AG10803 (cell line): Measurements from ENCODE around the gene UBAC1.
"Not testable (repeated sequence)": the region's sequence is repeated elsewhere in the genome, so short reads cannot be mapped to it uniquely, and the experiment has no call there.

ENCODE experiments used
- DNase-seq: peaks from one replicate; pipeline ENCODE4 v3.0.0; 2010; ENCODE audit warnings: low read depth
- H3K4me3 ChIP-seq: 2 replicates; pipeline ENCODE4 v1.5.1; 2011; ENCODE audit warnings: mild to moderate bottlenecking, low read length, control low read depth
- TF ChIP-seq, protein P1 (sequence below): conservative IDR thresholded peaks from 2 replicates; pipeline ENCODE4 v1.5.1; 2011; ENCODE audit warnings: mild to moderate bottlenecking, low read length, control low read depth, inconsistent platforms

The UBAC1 gene

DNA sequence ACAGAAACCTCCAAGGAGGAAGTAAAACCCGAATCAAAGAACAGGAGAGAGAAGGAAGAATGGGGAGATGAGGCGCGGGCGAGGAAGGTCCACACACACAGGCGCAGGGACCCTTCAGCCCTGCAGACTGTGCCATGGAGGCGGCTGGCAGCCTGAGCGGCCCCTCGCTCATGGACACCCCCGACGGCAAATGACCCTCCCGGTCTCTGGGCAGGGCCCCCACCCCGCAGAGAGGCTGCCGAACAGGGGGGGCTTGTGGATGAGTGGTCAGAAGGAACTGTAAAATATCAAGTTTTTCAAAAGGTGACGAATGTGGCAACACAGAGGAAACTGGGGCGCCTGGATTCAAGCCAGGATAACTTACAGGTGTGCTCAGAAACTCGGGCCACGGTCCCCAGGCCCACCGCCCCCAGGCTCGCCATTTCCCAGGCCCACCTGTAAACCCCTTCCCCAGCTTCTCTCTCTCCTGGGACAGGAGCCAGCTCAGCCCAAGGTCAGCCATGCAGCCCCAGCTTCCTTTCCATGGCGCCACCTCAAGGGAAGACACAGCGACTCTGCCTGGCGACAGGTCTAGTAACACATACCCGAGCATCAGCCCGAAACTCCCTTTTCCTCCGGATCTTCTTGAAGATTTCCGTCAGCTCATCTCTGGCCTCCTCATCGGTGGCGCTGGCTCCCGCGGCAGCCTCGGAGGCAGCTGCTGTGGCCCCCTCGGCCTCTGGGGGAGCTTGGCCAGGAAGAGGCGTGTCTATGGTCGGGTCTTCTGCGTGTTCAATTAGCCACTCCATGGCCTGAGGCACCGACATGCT, 16.5 kb downstream of the UBAC1 start:
- TF ChIP-seq, protein P1, sequence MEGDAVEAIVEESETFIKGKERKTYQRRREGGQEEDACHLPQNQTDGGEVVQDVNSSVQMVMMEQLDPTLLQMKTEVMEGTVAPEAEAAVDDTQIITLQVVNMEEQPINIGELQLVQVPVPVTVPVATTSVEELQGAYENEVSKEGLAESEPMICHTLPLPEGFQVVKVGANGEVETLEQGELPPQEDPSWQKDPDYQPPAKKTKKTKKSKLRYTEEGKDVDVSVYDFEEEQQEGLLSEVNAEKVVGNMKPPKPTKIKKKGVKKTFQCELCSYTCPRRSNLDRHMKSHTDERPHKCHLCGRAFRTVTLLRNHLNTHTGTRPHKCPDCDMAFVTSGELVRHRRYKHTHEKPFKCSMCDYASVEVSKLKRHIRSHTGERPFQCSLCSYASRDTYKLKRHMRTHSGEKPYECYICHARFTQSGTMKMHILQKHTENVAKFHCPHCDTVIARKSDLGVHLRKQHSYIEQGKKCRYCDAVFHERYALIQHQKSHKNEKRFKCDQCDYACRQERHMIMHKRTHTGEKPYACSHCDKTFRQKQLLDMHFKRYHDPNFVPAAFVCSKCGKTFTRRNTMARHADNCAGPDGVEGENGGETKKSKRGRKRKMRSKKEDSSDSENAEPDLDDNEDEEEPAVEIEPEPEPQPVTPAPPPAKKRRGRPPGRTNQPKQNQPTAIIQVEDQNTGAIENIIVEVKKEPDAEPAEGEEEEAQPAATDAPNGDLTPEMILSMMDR: no peak
- H3K4me3 ChIP-seq: no peak overlapping the region
- no peak for DNase-seq

DNA sequence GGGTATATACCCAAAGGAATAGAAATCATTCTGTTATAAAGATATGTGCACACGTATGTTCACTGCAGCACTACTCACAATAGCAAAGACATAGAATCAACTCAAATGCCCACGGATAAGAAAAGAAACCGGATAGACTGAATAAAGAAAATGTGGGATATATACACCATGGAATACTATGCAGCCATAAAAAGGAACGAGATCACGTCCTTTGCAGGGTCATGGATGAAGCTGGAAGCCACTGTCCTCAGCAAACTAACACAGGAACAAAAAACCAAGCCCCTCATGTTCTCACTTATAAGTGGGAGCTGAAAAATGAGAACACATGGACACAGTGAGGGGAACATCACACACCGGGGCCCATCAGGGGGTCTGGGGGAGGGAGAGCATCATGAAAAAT, 17.6 kb downstream of the UBAC1 start:
- not testable (repeated sequence) for H3K4me3 ChIP-seq

DNA sequence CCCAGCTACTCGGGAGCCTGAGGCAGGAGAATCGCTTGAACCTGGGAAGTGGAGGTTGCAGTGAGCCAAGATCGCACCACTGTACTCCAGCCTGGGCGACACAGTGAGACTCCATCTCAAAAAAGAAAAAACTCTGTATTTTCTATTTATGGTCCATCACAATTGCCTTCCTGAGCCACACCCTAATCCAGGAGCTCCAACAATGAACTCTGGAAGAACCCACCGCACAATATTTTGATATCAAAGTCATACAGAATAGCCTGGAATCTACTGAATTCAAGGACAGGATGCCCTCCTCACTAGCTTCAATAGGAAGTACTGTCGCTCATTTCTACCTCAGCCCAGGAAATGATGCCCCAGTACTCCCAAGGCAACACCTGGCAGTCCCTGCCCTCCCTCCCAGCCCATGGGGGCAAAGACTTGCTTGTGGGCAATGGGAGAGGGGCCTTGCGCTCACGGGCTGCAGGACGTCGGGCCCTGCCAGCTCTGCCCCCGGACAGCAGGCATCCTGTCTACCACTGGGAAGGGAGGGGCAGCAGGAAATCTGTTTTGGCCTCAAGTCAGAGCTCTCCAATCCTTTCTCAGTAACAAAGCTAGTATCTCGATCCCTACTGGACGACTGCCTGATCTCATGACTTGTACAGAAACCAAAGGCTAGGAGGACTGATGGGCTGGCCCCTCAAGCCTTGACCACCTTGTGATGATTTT, 19.7 kb downstream of the UBAC1 start:
- TF ChIP-seq, protein P1: no peak
- no peak overlapping the region for H3K4me3 ChIP-seq
- no peak for DNase-seq

More for the DNA sequence above, 17.6 kb downstream of the UBAC1 start:
- not testable (repeated sequence) for DNase-seq

DNA sequence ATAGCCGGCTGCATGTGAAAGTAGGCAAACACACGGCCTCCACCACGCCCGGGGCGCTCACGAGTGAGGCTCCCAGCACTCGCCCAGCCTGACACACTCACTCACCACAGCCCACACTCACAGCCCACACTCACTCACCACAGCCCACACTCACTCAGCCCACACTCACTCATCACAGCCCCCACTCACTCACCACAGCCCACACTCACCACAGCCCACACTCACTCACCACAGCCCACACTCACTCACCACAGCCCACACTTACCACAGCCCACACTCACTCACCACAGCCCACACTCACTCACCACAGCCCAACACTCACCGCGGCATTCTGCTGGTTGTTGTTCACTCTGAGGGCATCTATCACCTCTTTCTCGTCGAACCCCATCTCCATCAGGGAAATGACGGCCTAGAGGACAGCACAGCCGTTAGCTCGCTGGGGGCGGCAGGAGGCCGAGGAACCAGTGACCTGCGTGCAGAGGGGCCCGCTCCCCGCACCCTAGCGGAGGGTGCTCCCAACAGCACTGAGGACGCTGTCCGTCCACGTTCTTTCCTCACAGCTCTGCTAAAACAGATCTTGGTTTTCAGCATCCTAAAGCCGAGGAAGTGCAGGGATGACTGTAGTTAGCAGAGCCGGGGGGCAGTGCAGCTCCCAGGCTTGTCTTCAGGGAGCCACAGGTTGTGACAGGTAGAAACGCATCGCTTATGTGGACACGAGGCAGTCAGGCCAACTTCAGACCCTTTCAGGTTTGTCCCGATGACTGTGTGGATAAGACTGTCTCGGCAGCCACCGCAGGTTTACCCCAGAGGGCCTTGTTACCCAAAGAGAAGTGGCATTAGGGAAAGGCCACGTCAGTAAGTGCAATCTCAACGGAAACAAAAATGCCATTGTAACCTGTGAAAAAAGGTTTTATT, 21.6 kb downstream of the UBAC1 start:
- no peak for DNase-seq
- no peak overlapping the region for H3K4me3 ChIP-seq
- TF ChIP-seq, protein P1: no peak

DNA sequence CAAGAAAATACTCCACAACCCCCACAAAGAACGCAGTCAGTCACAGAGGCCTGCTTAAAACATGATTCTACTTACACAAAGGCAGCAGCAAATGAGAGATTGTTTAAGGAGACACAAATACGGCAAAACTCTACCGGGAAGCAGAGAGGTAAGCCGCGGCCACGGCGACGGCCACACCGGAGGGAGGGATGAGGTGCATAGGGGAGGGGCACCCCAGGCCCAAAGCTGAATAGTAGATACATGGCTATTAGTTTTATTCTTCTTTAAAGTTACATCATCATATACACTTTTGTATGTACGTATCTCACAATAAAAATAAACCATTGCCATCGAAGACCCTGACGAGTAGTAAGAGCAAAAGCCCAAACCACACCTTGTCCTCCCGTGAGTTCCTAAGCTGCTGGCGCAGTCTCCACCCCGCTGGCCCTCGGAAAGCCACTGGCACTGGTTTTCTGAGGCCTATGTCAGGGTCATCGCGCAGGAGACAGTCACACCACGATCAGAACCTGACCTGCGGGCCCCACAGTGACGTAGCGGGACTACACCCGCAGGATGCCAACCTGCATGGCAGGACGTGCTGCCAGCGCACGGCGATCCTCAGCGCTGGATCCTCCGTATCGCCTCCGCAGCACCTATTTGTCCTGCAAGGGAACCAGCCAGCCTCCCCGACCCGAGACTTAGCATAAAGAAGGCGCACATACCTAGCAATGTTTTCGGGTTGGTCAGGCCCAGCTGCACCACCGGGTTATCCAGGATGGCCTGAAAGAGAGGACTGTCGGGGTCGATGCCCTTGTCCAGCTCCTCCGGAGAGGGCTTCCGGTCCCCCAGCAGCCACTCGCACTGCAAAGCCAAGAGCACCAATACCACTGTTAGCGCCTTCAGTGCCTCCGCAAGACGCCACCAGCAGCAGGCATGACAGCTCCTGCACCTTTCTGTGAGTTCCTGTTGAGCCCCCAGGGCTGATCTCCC, 23.4 kb downstream of the UBAC1 start:
- TF ChIP-seq, protein P1: no peak
- no peak overlapping the region for H3K4me3 ChIP-seq
- DNase-seq: no peak

DNA sequence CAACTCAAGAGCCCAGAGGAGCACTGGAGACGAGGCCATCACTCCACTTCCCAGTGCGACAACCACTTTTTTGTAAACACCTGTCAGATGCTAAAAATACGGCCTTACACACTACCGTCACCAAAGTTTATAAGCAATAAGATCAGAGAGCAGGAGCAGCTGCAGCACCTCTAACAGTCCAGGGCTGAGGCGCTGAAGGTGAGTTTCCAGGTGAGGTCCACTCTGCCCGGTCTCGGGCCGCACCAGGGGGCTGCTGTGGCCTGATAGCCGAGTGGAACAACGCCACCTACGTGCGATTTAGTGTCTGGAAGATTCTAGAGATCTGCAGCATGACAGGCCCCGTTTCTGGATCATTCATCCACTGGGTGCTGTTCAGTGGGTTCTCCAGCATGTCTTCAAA, 28.1 kb downstream of the UBAC1 start:
- no peak overlapping the region for H3K4me3 ChIP-seq
- DNase-seq: no peak
- TF ChIP-seq, protein P1: no peak
